ENCODE results near the gene RPS6KB2.

The RPS6KB2 gene

DNA sequence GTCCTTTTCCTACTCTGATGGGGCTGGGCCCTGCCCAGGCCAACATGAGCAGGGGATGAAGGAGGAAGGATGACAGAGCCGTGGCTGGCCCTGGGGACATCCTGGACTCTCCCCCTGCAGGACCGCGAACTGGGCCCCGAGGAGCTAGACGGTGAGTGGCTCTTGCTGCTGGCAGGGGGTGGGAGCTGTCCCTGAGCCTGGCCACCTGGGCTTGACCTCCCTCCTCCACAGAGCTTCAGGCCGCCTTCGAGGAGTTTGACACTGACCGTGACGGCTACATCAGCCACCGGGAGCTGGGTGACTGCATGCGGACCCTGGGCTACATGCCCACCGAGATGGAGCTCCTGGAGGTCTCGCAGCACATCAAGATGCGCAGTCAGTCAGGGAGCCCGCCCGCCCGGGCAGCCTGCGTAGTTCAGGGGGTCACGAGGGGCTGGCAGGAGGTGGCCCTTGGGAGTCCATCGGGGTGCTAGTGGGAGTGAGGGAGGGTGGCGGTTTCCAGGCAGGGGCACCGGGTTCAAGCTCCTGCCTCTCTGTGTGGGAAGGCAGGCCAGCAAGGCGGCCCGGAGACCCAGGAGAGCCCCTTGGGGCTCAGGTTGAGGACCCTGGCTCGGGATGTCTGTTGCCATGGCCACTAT is 27.9 kb downstream of the RPS6KB2 start:
- H3K27me3 ChIP-seq (replicated peaks), result no peaks in the 10 kb centered on the region
- no peaks in the 10 kb centered on the region for H3K36me3 ChIP-seq (replicated peaks)
- in situ Hi-C loops (cut with HindIII; ENCODE audit: low pct_ligation_motif_present, low sequenced_read_pairs), result no loop called here
- DNase-seq, result no peak
- H3K4me3 ChIP-seq (ENCODE audit: low read depth, low read length), result no peak overlapping the region
- no peak overlapping the region for H3K27ac ChIP-seq
- TF ChIP-seq, protein P1, sequence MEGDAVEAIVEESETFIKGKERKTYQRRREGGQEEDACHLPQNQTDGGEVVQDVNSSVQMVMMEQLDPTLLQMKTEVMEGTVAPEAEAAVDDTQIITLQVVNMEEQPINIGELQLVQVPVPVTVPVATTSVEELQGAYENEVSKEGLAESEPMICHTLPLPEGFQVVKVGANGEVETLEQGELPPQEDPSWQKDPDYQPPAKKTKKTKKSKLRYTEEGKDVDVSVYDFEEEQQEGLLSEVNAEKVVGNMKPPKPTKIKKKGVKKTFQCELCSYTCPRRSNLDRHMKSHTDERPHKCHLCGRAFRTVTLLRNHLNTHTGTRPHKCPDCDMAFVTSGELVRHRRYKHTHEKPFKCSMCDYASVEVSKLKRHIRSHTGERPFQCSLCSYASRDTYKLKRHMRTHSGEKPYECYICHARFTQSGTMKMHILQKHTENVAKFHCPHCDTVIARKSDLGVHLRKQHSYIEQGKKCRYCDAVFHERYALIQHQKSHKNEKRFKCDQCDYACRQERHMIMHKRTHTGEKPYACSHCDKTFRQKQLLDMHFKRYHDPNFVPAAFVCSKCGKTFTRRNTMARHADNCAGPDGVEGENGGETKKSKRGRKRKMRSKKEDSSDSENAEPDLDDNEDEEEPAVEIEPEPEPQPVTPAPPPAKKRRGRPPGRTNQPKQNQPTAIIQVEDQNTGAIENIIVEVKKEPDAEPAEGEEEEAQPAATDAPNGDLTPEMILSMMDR (IDR thresholded peaks at IDR 0.05; ENCODE audit: low read depth, low read length, missing control alignments), result no peak

DNA sequence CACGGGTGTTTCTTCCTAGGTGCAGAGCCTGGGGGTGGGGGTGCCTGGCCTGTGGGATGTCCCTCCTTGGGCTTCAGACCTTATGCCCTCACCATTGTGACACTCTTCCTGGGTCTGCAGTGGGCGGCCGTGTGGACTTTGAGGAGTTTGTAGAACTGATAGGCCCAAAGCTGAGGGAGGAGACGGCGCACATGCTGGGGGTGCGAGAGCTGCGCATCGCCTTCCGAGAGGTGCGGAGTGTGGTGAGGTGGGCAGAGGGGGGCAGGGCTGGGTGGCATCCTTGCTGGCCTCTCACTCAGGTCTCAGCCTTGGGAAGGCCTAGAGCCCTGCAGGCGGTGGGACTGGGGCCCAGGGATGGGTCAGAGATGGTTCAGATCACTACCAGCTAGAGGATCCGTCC is 29.2 kb downstream of the RPS6KB2 start:
- Histone ChIP-seq H3K27me3 (replicated peaks) (no peaks in the 10 kb centered on the region), H3K36me3 (replicated peaks) (no peaks in the 10 kb centered on the region), H3K27ac (no peak overlapping the region), H3K4me3 (ENCODE audit: low read depth, low read length) (no peak overlapping the region)
- no peak for DNase-seq
- in situ Hi-C loops (cut with HindIII; ENCODE audit: low pct_ligation_motif_present, low sequenced_read_pairs), result no loop called here
- TF ChIP-seq, protein P1 (IDR thresholded peaks at IDR 0.05; ENCODE audit: low read depth, low read length, missing control alignments), result no peak

DNA sequence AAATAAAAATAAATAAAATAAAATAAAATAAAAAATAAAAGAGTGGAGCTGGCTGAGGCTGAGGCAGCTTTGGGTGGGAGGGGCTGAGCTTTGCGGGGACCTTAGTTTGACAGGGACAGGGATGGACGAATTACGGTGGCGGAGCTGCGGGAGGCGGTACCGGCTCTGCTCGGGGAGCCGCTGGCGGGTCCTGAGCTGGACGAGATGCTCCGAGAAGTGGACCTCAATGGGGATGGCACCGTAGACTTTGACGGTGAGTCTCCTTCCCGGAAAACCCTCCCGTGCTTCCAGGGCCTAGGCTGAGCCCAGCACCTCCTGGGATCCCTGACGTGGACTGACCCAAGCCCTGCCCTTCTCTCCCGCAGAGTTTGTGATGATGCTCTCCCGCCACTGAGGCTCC is 30.0 kb downstream of the RPS6KB2 start:
- no peak overlapping the region for H3K4me3 ChIP-seq (ENCODE audit: low read depth, low read length)
- no peak for DNase-seq
- TF ChIP-seq, protein P1 (IDR thresholded peaks at IDR 0.05; ENCODE audit: low read depth, low read length, missing control alignments), result no peak
- no peak overlapping the region for H3K27ac ChIP-seq
- no peaks in the 10 kb centered on the region for H3K36me3 ChIP-seq (replicated peaks)
- in situ Hi-C loops (cut with HindIII; ENCODE audit: low pct_ligation_motif_present, low sequenced_read_pairs), result no loop called here
- H3K27me3 ChIP-seq (replicated peaks), result no peaks in the 10 kb centered on the region

DNA sequence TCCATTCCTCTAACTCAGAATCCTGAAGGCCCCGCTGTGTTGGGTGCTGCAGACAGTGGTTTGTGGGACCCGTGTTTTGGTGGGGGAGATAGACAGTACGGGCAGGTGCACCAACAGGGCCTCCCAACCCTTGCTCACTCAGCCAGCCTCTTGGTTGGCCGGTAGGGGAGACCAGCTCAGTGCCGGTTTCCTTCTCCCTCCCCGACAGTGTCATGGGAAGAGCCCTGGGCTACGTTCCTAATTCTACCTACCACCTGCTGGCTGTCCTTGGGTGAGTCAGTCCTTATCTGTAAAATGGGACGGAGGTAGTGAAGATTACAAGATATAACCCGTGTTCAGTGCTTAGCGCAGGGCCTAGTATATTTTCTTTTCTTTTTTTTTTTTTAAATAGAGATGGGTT is 34.9 kb downstream of the RPS6KB2 start:
- no peaks in the 10 kb centered on the region for H3K36me3 ChIP-seq (replicated peaks)
- in situ Hi-C loops (cut with HindIII; ENCODE audit: low pct_ligation_motif_present, low sequenced_read_pairs), result no loop called here
- H3K27ac ChIP-seq, result no peak overlapping the region
- TF ChIP-seq, protein P1 (IDR thresholded peaks at IDR 0.05; ENCODE audit: low read depth, low read length, missing control alignments), result no peak
- DNase-seq, result no peak
- no peak overlapping the region for H3K4me3 ChIP-seq (ENCODE audit: low read depth, low read length)
- H3K27me3 ChIP-seq (replicated peaks), result no peaks in the 10 kb centered on the region

DNA sequence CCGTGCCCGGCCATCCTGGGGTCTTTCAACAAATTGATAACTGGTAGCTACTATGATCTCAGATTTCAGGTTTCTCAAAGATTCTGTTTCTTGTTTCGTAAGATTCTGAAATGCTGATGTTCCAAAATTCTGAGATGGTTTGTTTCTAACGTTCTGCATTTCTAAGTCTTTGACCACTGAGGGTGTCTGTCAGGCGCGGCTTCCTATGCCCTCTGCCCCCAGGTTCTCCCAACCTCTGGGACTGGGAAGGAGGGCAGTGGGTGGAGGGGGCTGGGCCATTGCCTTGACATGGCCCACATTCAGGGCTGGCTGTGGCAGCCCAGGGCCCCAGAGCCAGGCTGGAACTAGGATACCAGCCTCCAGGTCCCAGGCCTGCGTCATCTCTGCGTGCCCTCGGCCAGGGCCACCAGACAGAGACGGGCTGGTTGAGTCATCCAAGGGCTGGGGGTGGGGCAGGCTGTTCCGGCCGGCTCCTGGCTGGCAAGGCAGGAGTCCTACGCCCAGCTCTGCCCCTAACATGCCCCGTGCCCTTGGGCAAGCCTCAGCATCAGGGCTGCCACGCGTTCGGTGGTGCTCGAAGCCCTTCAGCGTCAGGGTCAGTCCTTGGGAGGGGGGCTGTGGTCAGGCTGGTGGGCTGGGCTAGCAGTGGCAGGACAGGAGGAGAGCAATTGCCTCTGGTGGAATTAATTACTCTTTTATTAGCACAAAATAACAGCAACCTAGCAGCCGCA is 35.6 kb downstream of the RPS6KB2 start:
- peak; percentile 72 for DNase-seq
- Histone ChIP-seq H3K27ac (peak overlapping the region; percentile 77), H3K36me3 (replicated peaks) (no peaks in the 10 kb centered on the region), H3K4me3 (ENCODE audit: low read depth, low read length) (peak overlapping the region; percentile 70), H3K27me3 (replicated peaks) (no peaks in the 10 kb centered on the region)
- in situ Hi-C loops (cut with HindIII; ENCODE audit: low pct_ligation_motif_present, low sequenced_read_pairs), result no loop called here
- TF ChIP-seq, protein P1 (IDR thresholded peaks at IDR 0.05; ENCODE audit: low read depth, low read length, missing control alignments), result no peak

All from brain microvascular endothelial cell (primary cell).